ENCODE results near the gene TRAP1. TPM values are rescaled to one million over a fixed set of nuclear protein-coding genes. Genes with fewer than 3 reads are reported as not detected.

The TRAP1 gene
- polyA plus RNA-seq, 1 of the 3 experiments (the other 2 are of a cell fraction) = 129 TPM

DNA sequence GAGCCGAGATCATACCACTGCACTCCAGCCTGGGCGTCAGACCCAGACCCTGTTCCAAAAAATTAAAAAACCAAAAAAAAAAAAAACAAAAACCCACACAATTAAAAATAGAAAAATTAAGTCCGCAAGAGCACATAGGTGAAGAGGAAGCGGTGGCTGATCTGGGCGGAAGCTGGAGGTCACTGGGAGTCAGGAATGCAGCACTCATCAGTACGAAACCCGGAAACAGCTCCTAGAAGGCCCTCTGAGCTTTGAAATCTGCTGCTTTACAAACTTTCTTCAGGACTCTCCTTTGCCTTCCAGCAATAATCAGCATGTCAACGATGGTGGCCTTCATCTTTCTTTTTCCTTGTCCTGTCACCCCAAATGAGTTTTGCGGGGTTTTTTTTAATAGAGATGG, 29.5 kb downstream of the TRAP1 start:
- H3K4me2 ChIP-seq = no peak overlapping the region
- no peak overlapping the region for H2AFZ ChIP-seq (ENCODE audit: low read depth)
- H3K27me3 ChIP-seq (ENCODE audit: insufficient read depth) = no peaks in the 10 kb centered on the region
- H4K20me1 ChIP-seq (ENCODE audit: insufficient read depth) = no peaks in the 10 kb centered on the region
- DNase-seq = no peak
- TF ChIP-seq FOSL2 (IDR thresholded peaks at IDR 0.05; ENCODE audit: borderline replicate concordance, low read depth) = no peak
- TF ChIP-seq, protein P1, sequence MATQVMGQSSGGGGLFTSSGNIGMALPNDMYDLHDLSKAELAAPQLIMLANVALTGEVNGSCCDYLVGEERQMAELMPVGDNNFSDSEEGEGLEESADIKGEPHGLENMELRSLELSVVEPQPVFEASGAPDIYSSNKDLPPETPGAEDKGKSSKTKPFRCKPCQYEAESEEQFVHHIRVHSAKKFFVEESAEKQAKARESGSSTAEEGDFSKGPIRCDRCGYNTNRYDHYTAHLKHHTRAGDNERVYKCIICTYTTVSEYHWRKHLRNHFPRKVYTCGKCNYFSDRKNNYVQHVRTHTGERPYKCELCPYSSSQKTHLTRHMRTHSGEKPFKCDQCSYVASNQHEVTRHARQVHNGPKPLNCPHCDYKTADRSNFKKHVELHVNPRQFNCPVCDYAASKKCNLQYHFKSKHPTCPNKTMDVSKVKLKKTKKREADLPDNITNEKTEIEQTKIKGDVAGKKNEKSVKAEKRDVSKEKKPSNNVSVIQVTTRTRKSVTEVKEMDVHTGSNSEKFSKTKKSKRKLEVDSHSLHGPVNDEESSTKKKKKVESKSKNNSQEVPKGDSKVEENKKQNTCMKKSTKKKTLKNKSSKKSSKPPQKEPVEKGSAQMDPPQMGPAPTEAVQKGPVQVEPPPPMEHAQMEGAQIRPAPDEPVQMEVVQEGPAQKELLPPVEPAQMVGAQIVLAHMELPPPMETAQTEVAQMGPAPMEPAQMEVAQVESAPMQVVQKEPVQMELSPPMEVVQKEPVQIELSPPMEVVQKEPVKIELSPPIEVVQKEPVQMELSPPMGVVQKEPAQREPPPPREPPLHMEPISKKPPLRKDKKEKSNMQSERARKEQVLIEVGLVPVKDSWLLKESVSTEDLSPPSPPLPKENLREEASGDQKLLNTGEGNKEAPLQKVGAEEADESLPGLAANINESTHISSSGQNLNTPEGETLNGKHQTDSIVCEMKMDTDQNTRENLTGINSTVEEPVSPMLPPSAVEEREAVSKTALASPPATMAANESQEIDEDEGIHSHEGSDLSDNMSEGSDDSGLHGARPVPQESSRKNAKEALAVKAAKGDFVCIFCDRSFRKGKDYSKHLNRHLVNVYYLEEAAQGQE (IDR thresholded peaks at IDR 0.05; ENCODE audit: low read depth, low read length) = no peak
- no peak for TF ChIP-seq NRF1 (IDR thresholded peaks at IDR 0.05; ENCODE audit: low read depth, low read length)
- TF ChIP-seq TAF1 (IDR thresholded peaks at IDR 0.05; ENCODE audit: borderline replicate concordance, low read depth, low read length) = no peak
- no peak for TF ChIP-seq RFX5 (IDR thresholded peaks at IDR 0.05; ENCODE audit: low read length)
- TF ChIP-seq, protein P2, sequence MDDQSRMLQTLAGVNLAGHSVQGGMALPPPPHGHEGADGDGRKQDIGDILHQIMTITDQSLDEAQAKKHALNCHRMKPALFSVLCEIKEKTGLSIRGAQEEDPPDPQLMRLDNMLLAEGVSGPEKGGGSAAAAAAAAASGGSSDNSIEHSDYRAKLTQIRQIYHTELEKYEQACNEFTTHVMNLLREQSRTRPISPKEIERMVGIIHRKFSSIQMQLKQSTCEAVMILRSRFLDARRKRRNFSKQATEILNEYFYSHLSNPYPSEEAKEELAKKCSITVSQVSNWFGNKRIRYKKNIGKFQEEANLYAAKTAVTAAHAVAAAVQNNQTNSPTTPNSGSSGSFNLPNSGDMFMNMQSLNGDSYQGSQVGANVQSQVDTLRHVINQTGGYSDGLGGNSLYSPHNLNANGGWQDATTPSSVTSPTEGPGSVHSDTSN (IDR thresholded peaks at IDR 0.05) = no peak
- no peak for TF ChIP-seq ELF1 (IDR thresholded peaks at IDR 0.05)
- H3K79me2 ChIP-seq (ENCODE audit: insufficient read depth) = no peaks in the 10 kb centered on the region
- CTCF ChIA-PET = interaction anchor here (1.0 kb wide), 1 partner anchor 14 kb away, joined by 3 read pairs; no protein-coding TSS in a partner anchor
- no peak overlapping the region for H3K9ac ChIP-seq
- H3F3A ChIP-seq (replicated peaks; ENCODE audit: insufficient read depth) = no peaks in the 10 kb centered on the region
- 95% methylated on average over 9 of the region's 9 CpGs for WGBS (ENCODE audit: low lambda C conversion rate)
- no peak overlapping the region for H3K4me3 ChIP-seq (ENCODE audit: low read depth in 2 of 2, low read length in 1 of 2)
- POLR2A ChIA-PET = interaction anchor here (0.7 kb wide), 1 partner anchor 48 kb away, joined by 5 read pairs; no protein-coding TSS in a partner anchor
- H3K27ac ChIP-seq (ENCODE audit: low read depth in 2 of 2, low read length in 1 of 2) = no peak overlapping the region
- no peaks in the 10 kb centered on the region for H3K9me2 ChIP-seq
- H3K4me1 ChIP-seq (ENCODE audit: control insufficient read depth in 1 of 2, insufficient read depth in 2 of 2, low read depth in 1 of 2, low read length in 1 of 2) = peaks cover 5 to 6% of the 10 kb centered on the region in 2 experiments; a peak in 3 of 4 replicates
- peaks cover 31 to 43% of the 10 kb centered on the region in 2 experiments for H3K36me3 ChIP-seq (replicated peaks in 1 of 2; ENCODE audit: control insufficient read depth in 1 of 2, insufficient read depth in 2 of 2, low read length in 1 of 2)
- H3K9me3 ChIP-seq = no peaks in the 10 kb centered on the region

DNA sequence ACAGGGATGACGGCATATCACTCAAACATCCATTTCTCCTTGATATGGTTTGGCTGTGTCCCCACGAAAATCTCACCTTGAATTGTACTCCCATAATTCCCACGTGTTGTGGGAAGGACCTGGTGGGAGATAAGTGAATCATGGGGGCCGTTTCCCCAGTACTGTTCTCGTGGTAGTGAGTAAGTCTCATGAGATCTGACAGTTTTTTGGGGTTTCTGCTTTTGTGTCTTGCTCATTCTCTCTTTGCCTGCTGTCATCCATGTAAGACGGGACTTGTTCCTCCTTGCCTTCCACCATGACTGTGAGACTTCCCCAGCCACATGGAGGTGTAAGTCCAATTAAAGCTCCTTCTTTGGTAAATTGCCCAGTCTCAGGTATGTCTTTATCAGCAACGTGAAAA, 30.3 kb downstream of the TRAP1 start:
- no peaks in the 10 kb centered on the region for H3F3A ChIP-seq (replicated peaks; ENCODE audit: insufficient read depth)
- H3K27me3 ChIP-seq (ENCODE audit: insufficient read depth) = no peaks in the 10 kb centered on the region
- TF ChIP-seq, protein P1 (IDR thresholded peaks at IDR 0.05; ENCODE audit: low read depth, low read length) = no peak
- TF ChIP-seq RAD21 (IDR thresholded peaks at IDR 0.05; ENCODE audit: low read length) = no peak
- H3K9me2 ChIP-seq = no peaks in the 10 kb centered on the region
- peaks cover 31 to 51% of the 10 kb centered on the region in 2 experiments for H3K36me3 ChIP-seq (replicated peaks in 1 of 2; ENCODE audit: control insufficient read depth in 1 of 2, insufficient read depth in 2 of 2, low read length in 1 of 2)
- no peak overlapping the region for H3K9ac ChIP-seq
- H3K4me3 ChIP-seq (ENCODE audit: low read depth in 2 of 2, low read length in 1 of 2) = no peak overlapping the region
- CTCF ChIA-PET = no interaction called here
- H3K9me3 ChIP-seq = no peaks in the 10 kb centered on the region
- H2AFZ ChIP-seq (ENCODE audit: low read depth) = no peak overlapping the region
- DNase-seq = no peak
- H3K4me2 ChIP-seq = no peak overlapping the region
- 92% methylated on average over 7 of the region's 7 CpGs for WGBS (ENCODE audit: low lambda C conversion rate)
- POLR2A ChIA-PET = no interaction called here
- no peak overlapping the region for H3K27ac ChIP-seq (ENCODE audit: low read depth in 2 of 2, low read length in 1 of 2)
- H4K20me1 ChIP-seq (ENCODE audit: insufficient read depth) = no peaks in the 10 kb centered on the region
- no peaks in the 10 kb centered on the region for H3K79me2 ChIP-seq (ENCODE audit: insufficient read depth)
- H3K4me1 ChIP-seq (ENCODE audit: control insufficient read depth in 1 of 2, insufficient read depth in 2 of 2, low read depth in 1 of 2, low read length in 1 of 2) = peaks cover 5 to 6% of the 10 kb centered on the region in 2 experiments; a peak in 3 of 4 replicates
